Esophagus squamous epithelium (tissue), 4 donors: ENCODE measurements around the gene CD27.
"Not testable (repeated sequence)": the region's sequence is repeated elsewhere in the genome, so short reads cannot be mapped to it uniquely, and the experiment has no call there.

Experiments
- POLR2A ChIP-seq, 4 donors: fragments of 450-650 bp; IDR thresholded peaks; one replicate each; pipeline ENCODE4 v1.6.1; 2017; ENCODE audit warnings: antibody characterized with exemption in 4 of 4, mild to moderate bottlenecking in 4 of 4, moderate library complexity in 3 of 4
- TF ChIP-seq, protein P1 (sequence below), 6 experiments: fragments of 450-650 bp in 4 of 6; fragments of 200-600 bp in 2 of 6; sonication (generic) in 2 of 6; IDR thresholded peaks; one replicate each; pipeline ENCODE4 v1.5.1; 2016 to 2019; ENCODE audit warnings: antibody characterized with exemption in 6 of 6, mild to moderate bottlenecking in 4 of 6, moderate library complexity in 4 of 6

- TF ChIP-seq, protein P1, sequence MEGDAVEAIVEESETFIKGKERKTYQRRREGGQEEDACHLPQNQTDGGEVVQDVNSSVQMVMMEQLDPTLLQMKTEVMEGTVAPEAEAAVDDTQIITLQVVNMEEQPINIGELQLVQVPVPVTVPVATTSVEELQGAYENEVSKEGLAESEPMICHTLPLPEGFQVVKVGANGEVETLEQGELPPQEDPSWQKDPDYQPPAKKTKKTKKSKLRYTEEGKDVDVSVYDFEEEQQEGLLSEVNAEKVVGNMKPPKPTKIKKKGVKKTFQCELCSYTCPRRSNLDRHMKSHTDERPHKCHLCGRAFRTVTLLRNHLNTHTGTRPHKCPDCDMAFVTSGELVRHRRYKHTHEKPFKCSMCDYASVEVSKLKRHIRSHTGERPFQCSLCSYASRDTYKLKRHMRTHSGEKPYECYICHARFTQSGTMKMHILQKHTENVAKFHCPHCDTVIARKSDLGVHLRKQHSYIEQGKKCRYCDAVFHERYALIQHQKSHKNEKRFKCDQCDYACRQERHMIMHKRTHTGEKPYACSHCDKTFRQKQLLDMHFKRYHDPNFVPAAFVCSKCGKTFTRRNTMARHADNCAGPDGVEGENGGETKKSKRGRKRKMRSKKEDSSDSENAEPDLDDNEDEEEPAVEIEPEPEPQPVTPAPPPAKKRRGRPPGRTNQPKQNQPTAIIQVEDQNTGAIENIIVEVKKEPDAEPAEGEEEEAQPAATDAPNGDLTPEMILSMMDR (IDR thresholded peaks at IDR 0.05), result not testable (repeated sequence)
- not testable (repeated sequence) for TF ChIP-seq POLR2A (IDR thresholded peaks at IDR 0.05)
Measured at GRCh38 chr12:6427796-6428195, 17.0 kb upstream of the CD27 start.
